A549 (cell line): Measurements from ENCODE around the gene SMIM44. TPM values are rescaled to one million over a fixed set of nuclear protein-coding genes. Genes with fewer than 3 reads are reported as not detected.

Experiments
- ATAC-seq, 2 experiments: fragments of 200-7000 bp in 1 of 2; fragments of >200 bp in 1 of 2; cut with Nextera tagmentation in 1 of 2; cut with Tn5 transposase in 1 of 2; 3 replicates each; pipeline versions ENCODE4 v1.8.0 to v1.9.1; 2018 to 2020; ENCODE audit warnings: mild to moderate bottlenecking in 1 of 2, moderate library complexity in 1 of 2
- CTCF ChIA-PET: fragments of 300-600 bp; sonication (Branson Sonifier 250); formaldehyde crosslinking; extraction: SDS; loops from one replicate; lab custom pipeline; 2021; ENCODE audit warnings: antibody characterized with exemption, inconsistent platforms; lab: Yijun Ruan, JAX
- POLR2A ChIA-PET: fragments of 350-600 bp; formaldehyde crosslinking; extraction: SDS; loops from one replicate; lab custom pipeline; 2021; ENCODE audit warnings: antibody characterized with exemption, inconsistent platforms; lab: Yijun Ruan, JAX
- DNase-seq, 2 experiments: peaks; one replicate each; pipeline versions ENCODE4 v3.0.0 to v3.0.0-alpha.2; 2011 to 2016; ENCODE audit warnings: low read depth in 1 of 2, low spot score in 1 of 2
- FAIRE-seq: peaks from 2 replicates; lab custom pipeline; 2011; peaks lifted over from hg19 to GRCh38; lab: Jason Lieb, UNC
- H3K27ac ChIP-seq, 2 experiments: fragments of >200 bp; sonication (Bioruptor Twin); formaldehyde crosslinking; 3 replicates each; pipeline ENCODE4 v1.5.1; 2016 to 2017
- H3K4me1 ChIP-seq: fragments of >200 bp; sonication (Bioruptor Twin); formaldehyde crosslinking; 3 replicates; pipeline ENCODE4 v1.6.1; 2016
- H3K4me2 ChIP-seq: fragments of >200 bp; sonication (Bioruptor Twin); formaldehyde crosslinking; 3 replicates; pipeline ENCODE4 v1.6.1; 2016
- H3K4me3 ChIP-seq: fragments of >200 bp; sonication (Bioruptor Twin); formaldehyde crosslinking; 3 replicates; pipeline ENCODE4 v1.5.1; 2016
- H3K9me3 ChIP-seq: fragments of >200 bp; sonication (Bioruptor Twin); formaldehyde crosslinking; 3 replicates; pipeline ENCODE4 v1.6.1; 2016
- ATOH8 ChIP-seq: fragments of 250-450 bp; sonication (Bioruptor Pico); IDR thresholded peaks from 2 replicates; pipeline ENCODE4 v1.5.0; 2020; ENCODE audit warnings: low read depth, mild to moderate bottlenecking, moderate library complexity
- BHLHE40 ChIP-seq: IDR thresholded peaks from 2 replicates; pipeline ENCODE4 v1.6.1; 2012; ENCODE audit warnings: low read depth, low read length, inconsistent platforms
- EHMT2 ChIP-seq: fragments of 200-600 bp; sonication (generic); IDR thresholded peaks from 2 replicates; pipeline ENCODE4 v1.6.1; 2016; ENCODE audit warnings: antibody characterized with exemption, low read depth, mild to moderate bottlenecking, moderate library complexity
- ELK1 ChIP-seq: fragments of 150-350 bp; IDR thresholded peaks from 2 replicates; pipeline ENCODE4 v1.6.1; 2014; ENCODE audit warnings: low read depth, mild to moderate bottlenecking, low read length
- FOXS1 ChIP-seq: fragments of 250-450 bp; sonication (Bioruptor Pico); IDR thresholded peaks from 2 replicates; pipeline ENCODE4 v1.5.0; 2020; ENCODE audit warnings: mild to moderate bottlenecking, moderate library complexity
- GATA3 ChIP-seq: IDR thresholded peaks from 2 replicates; pipeline ENCODE4 v1.6.1; 2012; ENCODE audit warnings: borderline replicate concordance
- HES2 ChIP-seq: fragments of >200 bp; sonication (Bioruptor Twin); formaldehyde crosslinking; IDR thresholded peaks from 2 replicates; pipeline ENCODE4 v1.6.1; 2016
- HEYL ChIP-seq: fragments of 250-450 bp; sonication (Bioruptor Pico); IDR thresholded peaks from 2 replicates; pipeline ENCODE4 v1.8.0; 2021; ENCODE audit warnings: mild to moderate bottlenecking, moderate library complexity
- HOXB5 ChIP-seq: fragments of 250-450 bp; sonication (Bioruptor Pico); IDR thresholded peaks from 2 replicates; pipeline ENCODE4 v1.5.0; 2020; ENCODE audit warnings: mild to moderate bottlenecking, moderate library complexity
- KDM1A ChIP-seq: fragments of 200-600 bp; sonication (generic); IDR thresholded peaks from 2 replicates; pipeline ENCODE4 v1.6.1; 2016; ENCODE audit warnings: low read depth, mild to moderate bottlenecking
- MAFK ChIP-seq: fragments of 450-650 bp; IDR thresholded peaks from 2 replicates; pipeline ENCODE4 v1.6.1; 2014; ENCODE audit not compliant: partially characterized antibody
- NFE2L2 ChIP-seq: fragments of 150-350 bp; conservative IDR thresholded peaks from 2 replicates; pipeline ENCODE4 v1.6.1; 2014; ENCODE audit warnings: low read length
- NPAS2 ChIP-seq: fragments of 250-450 bp; sonication (Bioruptor Pico); IDR thresholded peaks from 2 replicates; pipeline ENCODE4 v1.8.0; 2022; ENCODE audit warnings: mild to moderate bottlenecking, moderate library complexity, borderline replicate concordance
- PHF8 ChIP-seq: fragments of 200-600 bp; sonication (generic); IDR thresholded peaks from 2 replicates; pipeline ENCODE4 v1.6.1; 2016; ENCODE audit warnings: low read depth, mild to moderate bottlenecking, antibody characterized with exemption, moderate library complexity, borderline replicate concordance
- RAD21 ChIP-seq, 2 experiments: fragments of >200 bp in 1 of 2; sonication (Bioruptor Twin) in 1 of 2; formaldehyde crosslinking in 1 of 2; IDR thresholded peaks in 1 of 2; conservative IDR thresholded peaks in 1 of 2; 2 replicates in 1 of 2; 3 replicates in 1 of 2; pipeline ENCODE4 v1.6.1; 2012 to 2018; ENCODE audit warnings: inconsistent platforms in 1 of 2
- REST ChIP-seq: fragments of 200-600 bp; sonication (generic); IDR thresholded peaks from 2 replicates; pipeline ENCODE4 v1.6.1; 2016; ENCODE audit warnings: antibody characterized with exemption, mild to moderate bottlenecking, moderate library complexity
- RFX5 ChIP-seq: fragments of 450-650 bp; IDR thresholded peaks from 2 replicates; pipeline ENCODE4 v1.7.1; 2014; ENCODE audit warnings: antibody characterized with exemption, mild to moderate bottlenecking, moderate library complexity
- SMC3 ChIP-seq: fragments of >200 bp; sonication (Bioruptor Twin); formaldehyde crosslinking; IDR thresholded peaks from 3 replicates; pipeline ENCODE4 v1.6.1; 2018; ENCODE audit warnings: inconsistent platforms
- SREBF2 ChIP-seq: fragments of 450-650 bp; IDR thresholded peaks from 2 replicates; pipeline ENCODE4 v1.6.1; 2014; ENCODE audit warnings: mild to moderate bottlenecking, moderate library complexity
- TFCP2L1 ChIP-seq: fragments of 250-450 bp; sonication (Bioruptor Pico); IDR thresholded peaks from 2 replicates; pipeline ENCODE4 v1.5.0; 2021; ENCODE audit warnings: mild to moderate bottlenecking
- ZC3H11A ChIP-seq: fragments of 450-650 bp; IDR thresholded peaks from 2 replicates; pipeline ENCODE4 v1.6.1; 2014; ENCODE audit warnings: antibody characterized with exemption, mild to moderate bottlenecking
- ZFP36 ChIP-seq: fragments of 450-650 bp; IDR thresholded peaks from 2 replicates; pipeline ENCODE4 v1.6.1; 2014; ENCODE audit warnings: borderline replicate concordance; ENCODE audit not compliant: partially characterized antibody
- ZSCAN20 ChIP-seq: fragments of 250-450 bp; sonication (Bioruptor Pico); IDR thresholded peaks from 2 replicates; pipeline ENCODE4 v1.8.0; 2022; ENCODE audit warnings: mild to moderate bottlenecking, moderate library complexity
- WGBS: methylation state at CpG from one replicate; pipeline ENCODE4 v1.1.6; 2017; ENCODE audit errors: missing lambda C conversion rate; 5-methylcytosine and 5-hydroxymethylcytosine counted together
- polyA plus RNA-seq, 4 experiments: library from polyadenylated mRNA; depleted of rRNA in 3 of 4; stranded (reverse); fragments of >200 nt; fragmentation: RNase III in 1 of 4; extraction: RNeasy Plus Mini Kit Qiagen cat#74134 plus additional on column Dnase treatment in 1 of 4; gene quantifications; 2 replicates in 3 of 4; 3 replicates in 1 of 4; pipeline ENCODE4 v1.2.3, GENCODE V29; 2011 to 2017

The SMIM44 gene
- polyA plus RNA-seq, 2 of the 4 experiments (the other 2 are of a cell fraction) = not detected

GRCh38 chr19:3457528-3458228 lies 25.6 kb downstream of the SMIM44 start:
- FAIRE-seq = no peak
- Histone ChIP-seq H3K4me2 (peak overlapping the region; percentile 82), H3K4me1 (peaks cover 51% of the 10 kb centered on the region), H3K4me3 (no peak overlapping the region), H3K27ac (peak overlapping the region; percentile 91 to 95), H3K9me3 (no peaks in the 10 kb centered on the region)
- peak; percentile 54 to 67 for ATAC-seq
- WGBS = 22% methylated on average over 17 of the region's 22 CpGs
- peak in 1 of 2 experiments; percentile 83 for DNase-seq
- POLR2A ChIA-PET = no interaction called here
- CTCF ChIA-PET = interaction anchor here (0.8 to 1.4 kb wide), 2 partner anchors 14 to 16 kb away, joined by 3 to 4 read pairs; no protein-coding TSS in a partner anchor
- TF ChIP-seq EHMT2 = no peak
- TF ChIP-seq HEYL = no peak
- 0 out of 2 replicates have a peak, but pooled peaks have one; percentile 45 for TF ChIP-seq TFCP2L1

GRCh38 chr19:3456925-3457527 lies 26.2 kb downstream of the SMIM44 start:
- POLR2A ChIA-PET = no interaction called here
- ATAC-seq = peak; percentile 4 to 10; a peak in 5 of 6 replicates
- Histone ChIP-seq H3K4me1 (peaks cover 58% of the 10 kb centered on the region), H3K27ac (peak overlapping the region; percentile 91 to 95), H3K4me3 (no peak overlapping the region), H3K9me3 (no peaks in the 10 kb centered on the region), H3K4me2 (peak overlapping the region; percentile 82)
- WGBS = 40% methylated on average over 1 of the region's 18 CpGs
- FAIRE-seq = no peak
- no peak for TF ChIP-seq ZSCAN20 (CRISPR knock-in tag)
- TF ChIP-seq KDM1A = no peak
- no peak for TF ChIP-seq BHLHE40
- TF ChIP-seq HOXB5 (CRISPR knock-in tag) = no peak
- no peak for TF ChIP-seq SREBF2
- no peak for TF ChIP-seq ATOH8 (CRISPR knock-in tag)
- peak; percentile 23 for TF ChIP-seq ZFP36
- no peak for DNase-seq
- CTCF ChIA-PET = interaction anchor here (0.8 to 1.4 kb wide), 2 partner anchors 15 to 17 kb away, joined by 3 to 4 read pairs; no protein-coding TSS in a partner anchor

- ATAC-seq (no peak), DNase-seq (peak in 1 of 2 experiments; percentile 51), FAIRE-seq (no peak)
- POLR2A ChIA-PET = no interaction called here
- CTCF ChIA-PET = interaction anchor here (0.7 to 1.0 kb wide), 2 partner anchors 9 to 16 kb away, joined by 3 to 5 read pairs; no protein-coding TSS in a partner anchor
- 61% methylated on average over 15 of the region's 37 CpGs for WGBS
- H3K4me3 ChIP-seq = no peak overlapping the region
- H3K4me1 ChIP-seq = peaks cover 67% of the 10 kb centered on the region
- no peak overlapping the region for H3K4me2 ChIP-seq
- peak overlapping the region; percentile 91 to 95 for H3K27ac ChIP-seq
- H3K9me3 ChIP-seq = no peaks in the 10 kb centered on the region
- TF ChIP-seq ELK1 (no peak), PHF8 (no peak), FOXS1 (CRISPR knock-in tag) (no peak), SMC3 (no peak), HES2 (no peak), RFX5 (no peak), NPAS2 (CRISPR knock-in tag) (no peak), ZC3H11A (no peak), GATA3 (no peak), MAFK (no peak), REST (no peak), RAD21 (conservative IDR thresholded peaks at IDR 0.05 in 1 of 2, IDR thresholded peaks at IDR 0.05 in 1 of 2) (no peak), NFE2L2 (no peak), ATOH8 (CRISPR knock-in tag) (no peak)
These were observed 27.2 kb downstream of the SMIM44 start for GRCh38 chr19:3455960-3456601.
